ENCODE measurements around the gene DPP10.

DNA sequence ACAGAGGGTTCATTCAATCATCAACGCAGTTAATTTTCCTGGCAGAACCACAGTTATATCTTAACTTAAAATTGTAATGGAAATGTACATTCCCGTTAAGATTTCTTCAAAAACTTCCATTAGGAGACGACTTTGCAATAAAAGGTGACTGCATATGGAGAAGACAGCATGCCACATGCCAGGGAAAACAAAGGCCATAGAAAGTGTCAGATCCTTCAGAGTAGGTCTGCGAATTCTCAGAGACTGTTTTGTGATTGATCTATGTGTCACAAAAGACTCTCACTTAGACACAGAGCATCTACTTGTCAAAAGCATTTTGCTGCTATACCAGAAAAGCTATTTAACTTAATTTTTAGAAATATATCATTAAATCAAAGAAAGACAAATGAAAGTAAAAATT lies 274.6 kb downstream of the DPP10 start:
- TF ChIP-seq, protein P1, sequence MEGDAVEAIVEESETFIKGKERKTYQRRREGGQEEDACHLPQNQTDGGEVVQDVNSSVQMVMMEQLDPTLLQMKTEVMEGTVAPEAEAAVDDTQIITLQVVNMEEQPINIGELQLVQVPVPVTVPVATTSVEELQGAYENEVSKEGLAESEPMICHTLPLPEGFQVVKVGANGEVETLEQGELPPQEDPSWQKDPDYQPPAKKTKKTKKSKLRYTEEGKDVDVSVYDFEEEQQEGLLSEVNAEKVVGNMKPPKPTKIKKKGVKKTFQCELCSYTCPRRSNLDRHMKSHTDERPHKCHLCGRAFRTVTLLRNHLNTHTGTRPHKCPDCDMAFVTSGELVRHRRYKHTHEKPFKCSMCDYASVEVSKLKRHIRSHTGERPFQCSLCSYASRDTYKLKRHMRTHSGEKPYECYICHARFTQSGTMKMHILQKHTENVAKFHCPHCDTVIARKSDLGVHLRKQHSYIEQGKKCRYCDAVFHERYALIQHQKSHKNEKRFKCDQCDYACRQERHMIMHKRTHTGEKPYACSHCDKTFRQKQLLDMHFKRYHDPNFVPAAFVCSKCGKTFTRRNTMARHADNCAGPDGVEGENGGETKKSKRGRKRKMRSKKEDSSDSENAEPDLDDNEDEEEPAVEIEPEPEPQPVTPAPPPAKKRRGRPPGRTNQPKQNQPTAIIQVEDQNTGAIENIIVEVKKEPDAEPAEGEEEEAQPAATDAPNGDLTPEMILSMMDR (IDR thresholded peaks at IDR 0.05; ENCODE audit: borderline replicate concordance, extremely low read depth, low read length, poor library complexity, severe bottlenecking): no peak
- TF ChIP-seq EZH2 (IDR thresholded peaks at IDR 0.05; ENCODE audit: borderline replicate concordance, low read depth, low read length, severe bottlenecking): no peak

Data from DND-41 (cell line).